SKM-1 (cell line): ENCODE measurements around the gene C16orf74.
A peak's percentile ranks its signal among the peaks of the same experiment; 100 is the strongest.

ENCODE experiments used
- DNase-seq: peaks from one replicate; lab custom pipeline; 2025; ENCODE audit not compliant: unreplicated experiment; lab: John Stamatoyannopoulos, UW

C16orf74 gene

GRCh38 chr16:85750827-85751697, at the start of gene C16orf74:
TSS of gene C16orf74 (minus strand) at chr16:85751096. CDS start at chr16:85735217, 15,879 bp downstream.
- DNase-seq = no peak

GRCh38 chr16:85800321-85800669, 49.4 kb upstream of the C16orf74 start:
- DNase-seq = no peak

- peak; percentile 78 for DNase-seq
Measured at GRCh38 chr16:85799497-85800320, 48.8 kb upstream of the C16orf74 start, which contains the start of the genes COX4I1 and EMC8. TSS of gene COX4I1 (plus strand) at chr16:85799695. CDS start at chr16:85801206, 1,511 bp downstream. TSS of gene EMC8 (minus strand) at chr16:85799544. CDS start at chr16:85799295, 249 bp downstream.

- DNase-seq = no peak
Measured at GRCh38 chr16:85798901-85799496, 48.1 kb upstream of the C16orf74 start.

- no peak for DNase-seq
Measured at GRCh38 chr16:85798283-85798776, 47.4 kb upstream of the C16orf74 start.

- DNase-seq = no peak
Measured at GRCh38 chr16:85796599-85796998, 45.7 kb upstream of the C16orf74 start.

GRCh38 chr16:85796152-85796551, 45.3 kb upstream of the C16orf74 start:
- DNase-seq = no peak

- DNase-seq = no peak
Measured at GRCh38 chr16:85794696-85795095, 43.8 kb upstream of the C16orf74 start.

- no peak for DNase-seq
Measured at GRCh38 chr16:85793662-85794298, 42.9 kb upstream of the C16orf74 start.

GRCh38 chr16:85789773-85790172, 38.9 kb upstream of the C16orf74 start:
- no peak for DNase-seq

GRCh38 chr16:85788819-85789218, 37.9 kb upstream of the C16orf74 start:
- no peak for DNase-seq

- no peak for DNase-seq
Measured at GRCh38 chr16:85785927-85786326, 35.0 kb upstream of the C16orf74 start.

- DNase-seq = no peak
Measured at GRCh38 chr16:85784813-85785212, 33.9 kb upstream of the C16orf74 start.

GRCh38 chr16:85783441-85783840, 32.5 kb upstream of the C16orf74 start:
- DNase-seq = no peak

- DNase-seq = no peak
Measured at GRCh38 chr16:85782451-85782850, 31.6 kb upstream of the C16orf74 start.

- DNase-seq = no peak
Measured at GRCh38 chr16:85781695-85782370, 30.9 kb upstream of the C16orf74 start.

- DNase-seq = no peak
Measured at GRCh38 chr16:85781156-85781555, 30.3 kb upstream of the C16orf74 start.

GRCh38 chr16:85780281-85780680, 29.4 kb upstream of the C16orf74 start:
- no peak for DNase-seq

GRCh38 chr16:85778873-85779272, 28.0 kb upstream of the C16orf74 start:
- no peak for DNase-seq
